IPS DF 6.9 (cell line): ENCODE results near the gene GATB.

Source experiments
- DNase-seq: peaks from one replicate; pipeline ENCODE4 v3.0.0-alpha.2; 2013; ENCODE audit warnings: low read depth, low spot score
- H3K27ac ChIP-seq: one replicate; pipeline ENCODE4 v1.5.1; 2013; ENCODE audit warnings: low read length, control low read depth
- H3K27me3 ChIP-seq: 2 replicates; pipeline ENCODE4 v1.6.1; 2013; ENCODE audit warnings: mild to moderate bottlenecking, low read length; ENCODE audit not compliant: control insufficient read depth, insufficient read depth
- H3K36me3 ChIP-seq: 2 replicates; pipeline ENCODE4 v1.6.1; 2013; ENCODE audit warnings: low read length; ENCODE audit not compliant: control insufficient read depth, insufficient read depth
- H3K4me1 ChIP-seq: 2 replicates; pipeline ENCODE4 v1.6.1; 2013; ENCODE audit warnings: low read length; ENCODE audit not compliant: control insufficient read depth, insufficient read depth
- H3K4me3 ChIP-seq: 2 replicates; pipeline ENCODE4 v1.5.1; 2013; ENCODE audit warnings: mild to moderate bottlenecking, low read length
- H3K9me3 ChIP-seq: 2 replicates; pipeline ENCODE4 v1.6.1; 2013; ENCODE audit warnings: low read length, inconsistent platforms; ENCODE audit not compliant: control insufficient read depth, insufficient read depth
- WGBS: extraction: QIAGEN DNeasy Blood & Tissue Kit; methylation state at CpG from one replicate; pipeline ENCODE4 v1.1.7; 2013; ENCODE audit warnings: mixed read lengths, missing lambda C conversion rate; ENCODE audit not compliant: insufficient read length, insufficient coverage; 5-methylcytosine and 5-hydroxymethylcytosine counted together

GATB gene

DNA sequence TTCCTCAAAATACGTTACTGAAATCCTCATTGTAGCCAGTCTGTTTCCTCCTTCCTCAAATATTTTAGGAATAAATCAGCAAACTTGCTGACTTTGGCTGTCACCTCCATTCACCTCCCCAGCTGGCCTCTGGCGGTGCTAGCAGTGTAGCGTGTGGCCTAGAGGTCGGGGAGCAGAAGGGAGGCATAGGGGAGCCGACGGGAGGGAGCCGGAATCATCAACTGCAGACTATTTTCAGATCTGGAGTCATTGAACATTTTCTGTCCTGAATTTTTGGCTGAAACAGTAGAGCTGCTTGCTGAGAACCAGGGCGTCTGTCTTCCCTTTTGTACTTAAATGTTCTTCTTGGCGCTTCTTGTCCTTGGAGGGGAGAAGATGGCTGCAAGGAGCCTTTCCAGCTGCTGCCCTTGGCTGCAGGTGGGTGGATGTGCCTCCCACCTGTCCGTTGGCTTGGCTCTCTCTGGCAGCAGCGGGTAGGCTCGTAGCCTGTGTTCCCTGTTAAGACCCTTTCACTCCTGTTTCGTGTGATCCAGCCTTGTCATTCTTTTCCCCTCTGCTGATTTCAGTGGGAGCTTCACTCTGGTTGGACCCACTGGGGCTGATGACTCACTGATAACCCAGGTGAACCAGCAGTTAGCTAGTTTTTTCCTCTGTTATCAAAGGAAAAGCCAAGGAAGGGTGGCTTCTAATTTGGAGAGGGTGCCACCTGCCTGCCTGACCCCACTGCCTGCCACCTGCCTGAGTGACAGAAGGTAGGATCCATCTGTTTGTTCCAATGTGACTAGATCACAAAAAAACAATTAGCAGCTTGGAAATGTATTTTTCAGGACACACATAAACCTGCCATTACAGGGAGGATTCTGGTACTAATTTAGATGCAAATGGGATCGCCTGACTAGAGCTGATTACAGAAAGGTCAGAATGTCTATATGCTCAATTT lies 135.9 kb downstream of the GATB start:
- H3K36me3 ChIP-seq, result no peaks in the 10 kb centered on the region; the same call in 1 of the 2 replicates
- no peak overlapping the region for H3K4me3 ChIP-seq
- no peaks in the 10 kb centered on the region for H3K9me3 ChIP-seq
- H3K4me1 ChIP-seq, result no peaks in the 10 kb centered on the region; the same call in 1 of the 2 replicates
- no CpG with 5 or more reads among the region's 14 CpGs for WGBS
- H3K27me3 ChIP-seq, result no peaks in the 10 kb centered on the region
- H3K27ac ChIP-seq, result no peak overlapping the region
- no peak for DNase-seq
